Stimulated activated naive CD4-positive, alpha-beta T cell treated with Interleukin-2 at 50 U/mL for 16 hours (primary cell): ENCODE results near the gene MAGEA9B.
"Not testable (repeated sequence)": the region's sequence is repeated elsewhere in the genome, so short reads cannot be mapped to it uniquely, and the experiment has no call there.

ENCODE experiments used
- DNase-seq: peaks from one replicate; lab custom pipeline; 2025; lab: John Stamatoyannopoulos, UW

MAGEA9B gene

GRCh38 chrX:149587359-149587758, at the start of gene MAGEA9B:
MAGEA9B (minus strand) TSS chrX:149587459; CDS start chrX:149583179, 4,280 bp downstream.
- not testable (repeated sequence) for DNase-seq

GRCh38 chrX:149633511-149633910, 46.3 kb upstream of the MAGEA9B start:
- DNase-seq = no peak

- peak; percentile 68 for DNase-seq
Measured at GRCh38 chrX:149631234-149632165, 44.2 kb upstream of the MAGEA9B start, which contains the start of gene TMEM185A. TMEM185A (minus strand) TSS chrX:149631792; CDS start chrX:149631580, 212 bp downstream.

- DNase-seq = no peak
Measured at GRCh38 chrX:149630681-149631233, 43.5 kb upstream of the MAGEA9B start.

- DNase-seq = no peak
Measured at GRCh38 chrX:149629730-149630387, 42.6 kb upstream of the MAGEA9B start.

- DNase-seq = no peak
Measured at GRCh38 chrX:149628768-149629167, 41.5 kb upstream of the MAGEA9B start.

GRCh38 chrX:149628280-149628679, 41.0 kb upstream of the MAGEA9B start:
- DNase-seq = no peak

GRCh38 chrX:149626829-149627228, 39.6 kb upstream of the MAGEA9B start:
- DNase-seq = not testable (repeated sequence)

- not testable (repeated sequence) for DNase-seq
Measured at GRCh38 chrX:149619662-149620061, 32.4 kb upstream of the MAGEA9B start.

GRCh38 chrX:149618871-149619270, 31.6 kb upstream of the MAGEA9B start:
- no peak for DNase-seq

- DNase-seq = no peak
Measured at GRCh38 chrX:149611623-149612175, 24.4 kb upstream of the MAGEA9B start.

GRCh38 chrX:149610511-149610910, 23.3 kb upstream of the MAGEA9B start:
- DNase-seq = no peak

- DNase-seq = no peak
Measured at GRCh38 chrX:149607699-149608098, 20.4 kb upstream of the MAGEA9B start.

GRCh38 chrX:149605248-149605885, 18.1 kb upstream of the MAGEA9B start:
- DNase-seq = not testable (repeated sequence)

GRCh38 chrX:149598603-149599002, 11.3 kb upstream of the MAGEA9B start:
- DNase-seq = not testable (repeated sequence)

- not testable (repeated sequence) for DNase-seq
Measured at GRCh38 chrX:149595943-149596342, 8.7 kb upstream of the MAGEA9B start.

- not testable (repeated sequence) for DNase-seq
Measured at GRCh38 chrX:149595214-149595613, 8.0 kb upstream of the MAGEA9B start, which contains the start of gene HSFX2. HSFX2 (minus strand) TSS chrX:149595314; CDS start chrX:149594700, 614 bp downstream.

GRCh38 chrX:149590993-149591392, 3.7 kb upstream of the MAGEA9B start:
- DNase-seq = not testable (repeated sequence)

GRCh38 chrX:149585631-149586030, 1.6 kb downstream of the MAGEA9B start:
- DNase-seq = not testable (repeated sequence)

GRCh38 chrX:149573456-149573855, 13.8 kb downstream of the MAGEA9B start:
- DNase-seq = not testable (repeated sequence)

- DNase-seq = no peak
Measured at GRCh38 chrX:149572743-149573142, 14.5 kb downstream of the MAGEA9B start.
